Muscle layer of colon (tissue), 2 donors: Measurements from ENCODE around the gene SRRM4.

Experiments used
- H3K27ac ChIP-seq: one replicate; pipeline ENCODE4 v1.7.0; 2013; ENCODE audit warnings: low read depth, mild to moderate bottlenecking, low read length, moderate library complexity
- H3K27me3 ChIP-seq, 2 donors: one replicate each; pipeline ENCODE4 v1.7.0; 2013; ENCODE audit warnings: low read length in 2 of 2, mild to moderate bottlenecking in 2 of 2; ENCODE audit not compliant: insufficient read depth in 2 of 2, control insufficient read depth in 1 of 2
- H3K36me3 ChIP-seq: one replicate; pipeline ENCODE4 v1.7.0; 2013; ENCODE audit warnings: mild to moderate bottlenecking, low read length; ENCODE audit not compliant: insufficient read depth
- H3K4me1 ChIP-seq: one replicate; pipeline ENCODE4 v1.7.0; 2013; ENCODE audit warnings: mild to moderate bottlenecking, low read length; ENCODE audit not compliant: insufficient read depth
- H3K4me3 ChIP-seq, 2 donors: one replicate each; pipeline ENCODE4 v1.7.0; 2013; ENCODE audit warnings: low read length in 2 of 2, low read depth in 1 of 2, mild to moderate bottlenecking in 1 of 2, moderate library complexity in 1 of 2
- H3K9ac ChIP-seq: one replicate; pipeline ENCODE4 v1.7.0; 2013; ENCODE audit warnings: low read length
- H3K9me3 ChIP-seq: one replicate; pipeline ENCODE4 v1.7.0; 2013; ENCODE audit warnings: mild to moderate bottlenecking, low read length
- donor health status: abdominal sarcoma.
- donor health status: Adenocarcinoma of cecum.

The SRRM4 gene, protein sequence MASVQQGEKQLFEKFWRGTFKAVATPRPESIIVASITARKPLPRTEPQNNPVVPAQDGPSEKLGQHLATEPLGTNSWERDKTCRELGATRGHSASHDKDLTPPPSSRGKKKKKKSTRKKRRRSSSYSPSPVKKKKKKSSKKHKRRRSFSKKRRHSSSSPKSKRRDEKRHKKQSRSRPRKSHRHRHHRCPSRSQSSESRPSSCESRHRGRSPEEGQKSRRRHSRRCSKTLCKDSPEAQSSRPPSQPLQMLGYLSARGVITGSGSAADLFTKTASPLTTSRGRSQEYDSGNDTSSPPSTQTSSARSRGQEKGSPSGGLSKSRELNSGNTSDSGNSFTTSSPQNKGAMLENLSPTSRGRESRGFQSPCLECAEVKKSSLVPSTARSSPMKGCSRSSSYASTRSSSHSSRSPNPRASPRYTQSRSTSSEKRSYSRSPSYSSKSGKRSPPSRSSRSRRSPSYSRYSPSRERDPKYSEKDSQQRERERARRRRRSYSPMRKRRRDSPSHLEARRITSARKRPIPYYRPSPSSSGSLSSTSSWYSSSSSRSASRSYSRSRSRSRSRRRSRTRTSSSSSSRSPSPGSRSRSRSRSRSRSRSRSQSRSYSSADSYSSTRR

DNA sequence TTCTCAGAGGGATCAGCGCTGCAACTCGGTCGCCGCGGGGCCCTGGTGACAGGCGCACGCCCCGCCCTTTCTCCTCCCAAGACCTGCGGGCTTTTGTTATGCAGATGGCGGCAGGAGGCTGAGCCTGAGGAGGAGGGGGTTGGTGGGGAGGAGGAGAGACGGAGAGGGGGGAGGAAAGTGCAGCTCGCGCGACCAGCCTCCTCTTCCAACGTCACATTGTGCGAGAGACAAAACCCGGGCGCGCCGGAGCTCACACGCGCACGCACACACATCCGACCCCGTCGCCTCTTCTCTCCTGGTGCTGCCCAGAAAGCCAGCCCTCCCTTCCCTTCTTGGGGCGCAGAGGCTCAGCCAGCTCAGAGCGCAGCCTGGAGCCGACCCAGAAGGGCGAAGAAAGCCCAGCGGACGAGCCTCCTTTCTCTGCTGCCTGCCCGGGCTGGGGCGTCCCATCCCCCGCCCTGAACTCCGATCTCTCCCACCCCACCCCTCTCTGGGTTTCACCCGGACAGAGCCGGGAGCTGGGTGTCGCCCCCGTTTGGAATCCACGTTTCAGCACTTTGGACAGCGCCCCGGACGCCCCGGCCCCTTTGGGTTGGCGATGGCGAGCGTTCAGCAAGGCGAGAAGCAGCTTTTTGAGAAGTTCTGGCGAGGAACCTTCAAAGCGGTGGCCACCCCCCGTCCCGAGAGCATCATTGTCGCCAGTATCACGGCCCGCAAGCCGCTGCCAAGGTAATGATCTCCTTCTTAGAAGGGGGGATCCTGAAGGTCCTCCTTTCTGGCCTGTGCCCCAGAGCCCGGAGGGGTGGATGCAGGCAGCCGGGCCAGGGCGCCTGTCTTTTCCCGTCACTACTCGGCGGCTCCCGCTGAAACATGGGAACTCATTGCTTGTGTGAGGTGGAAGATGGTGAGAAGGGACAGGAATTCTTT lies at the start of gene SRRM4:
TSS of gene SRRM4 (plus strand) at position 257 of the 927 bp plus-strand sequence. CDS start at position 599, 342 bp downstream.
- H3K27ac ChIP-seq, result no peak within 1 kb of the TSS
- H3K4me1 ChIP-seq, result no peaks in the 10 kb centered on the region
- peaks cover 3% of the 10 kb centered on the region for H3K9me3 ChIP-seq
- peaks cover 34 to 38% of the 10 kb centered on the region in 2 donors for H3K27me3 ChIP-seq
- no peaks in the 10 kb centered on the region for H3K36me3 ChIP-seq
- no peak within 1 kb of the TSS for H3K4me3 ChIP-seq
- no peak within 1 kb of the TSS for H3K9ac ChIP-seq

DNA sequence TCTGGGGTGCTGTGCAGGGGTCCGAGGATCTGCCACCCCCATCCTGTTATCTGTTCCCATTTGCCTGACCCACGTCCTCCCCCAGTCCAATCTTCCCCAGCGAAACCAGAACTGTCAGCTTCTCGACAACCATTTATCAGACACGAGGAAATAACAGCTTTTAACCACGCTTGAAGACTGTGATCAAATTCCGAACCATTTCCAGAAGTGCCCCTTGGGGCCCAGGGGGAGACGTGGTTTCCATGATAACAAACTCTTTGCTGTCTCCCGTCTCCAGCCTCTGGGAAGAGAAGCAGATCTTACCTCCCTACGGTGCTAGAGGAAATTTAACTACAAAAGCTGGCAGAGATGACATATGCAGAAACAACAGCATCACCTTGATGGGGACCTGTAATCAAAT lies 35.1 kb upstream of the SRRM4 start:
- Histone ChIP-seq H3K4me3 (no peak overlapping the region), H3K9me3 (no peaks in the 10 kb centered on the region), H3K4me1 (no peaks in the 10 kb centered on the region), H3K27me3 (peaks cover 0 to 4% of the 10 kb centered on the region in 2 donors), H3K27ac (no peak overlapping the region), H3K9ac (no peak overlapping the region), H3K36me3 (no peaks in the 10 kb centered on the region)

GRCh38 chr12:118958520-118958919 lies 22.8 kb upstream of the SRRM4 start:
- no peaks in the 10 kb centered on the region for H3K27me3 ChIP-seq
- no peaks in the 10 kb centered on the region for H3K4me1 ChIP-seq
- no peak overlapping the region for H3K27ac ChIP-seq
- no peak overlapping the region for H3K9ac ChIP-seq
- H3K36me3 ChIP-seq, result no peaks in the 10 kb centered on the region
- H3K9me3 ChIP-seq, result no peaks in the 10 kb centered on the region
- no peak overlapping the region for H3K4me3 ChIP-seq

DNA sequence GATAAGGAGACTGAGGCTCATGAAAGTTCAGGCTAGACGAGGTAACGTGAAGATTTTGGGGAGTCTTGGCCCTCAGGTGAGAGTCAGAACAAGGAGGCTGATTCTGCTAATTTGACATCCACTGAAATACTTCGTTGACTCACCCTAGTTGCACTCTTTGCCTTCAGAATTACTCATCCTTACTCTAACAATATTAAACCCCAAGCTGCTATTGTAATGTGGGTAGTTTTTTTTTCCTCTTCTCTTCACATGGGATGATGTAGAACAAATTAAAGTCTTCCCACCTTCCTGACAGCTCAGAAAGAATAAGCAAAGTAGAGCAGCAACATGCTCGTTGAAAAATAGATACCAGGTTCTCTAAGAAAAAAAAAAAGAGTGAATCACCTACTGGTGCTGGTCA lies 22.0 kb upstream of the SRRM4 start:
- Histone ChIP-seq H3K4me1 (no peaks in the 10 kb centered on the region), H3K27ac (no peak overlapping the region), H3K9me3 (no peaks in the 10 kb centered on the region), H3K4me3 (no peak overlapping the region), H3K9ac (no peak overlapping the region), H3K36me3 (no peaks in the 10 kb centered on the region), H3K27me3 (no peaks in the 10 kb centered on the region)

DNA sequence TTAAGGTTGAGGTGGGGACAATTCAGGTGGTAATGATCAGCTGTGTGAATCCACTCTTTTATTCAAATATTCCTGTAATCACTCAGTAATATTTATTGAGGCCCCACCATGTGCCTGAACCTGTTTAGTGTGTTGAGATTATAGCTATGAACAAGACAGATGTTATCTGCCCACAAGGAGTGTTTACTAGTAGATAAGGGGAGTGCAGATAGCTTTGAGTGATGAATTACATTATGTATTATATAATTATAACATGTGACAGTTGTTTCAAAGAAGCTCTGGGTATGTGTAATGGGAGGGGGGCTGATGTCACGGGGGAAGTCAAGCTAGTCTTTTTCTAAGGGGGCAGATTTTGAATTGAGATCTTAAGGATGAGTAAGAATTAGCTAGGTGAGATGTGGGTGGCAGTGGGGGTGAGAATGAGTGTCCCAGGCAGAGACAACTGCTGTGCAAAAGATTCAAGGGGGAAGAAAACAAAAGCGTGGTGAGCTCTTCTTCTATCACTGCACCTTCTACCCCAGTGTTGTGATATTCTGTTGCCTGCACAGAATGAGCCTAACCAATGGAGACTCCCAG lies 21.3 kb upstream of the SRRM4 start:
- Histone ChIP-seq H3K9ac (no peak overlapping the region), H3K36me3 (no peaks in the 10 kb centered on the region), H3K27me3 (no peaks in the 10 kb centered on the region), H3K9me3 (no peaks in the 10 kb centered on the region), H3K4me1 (no peaks in the 10 kb centered on the region), H3K27ac (no peak overlapping the region), H3K4me3 (no peak overlapping the region)

DNA sequence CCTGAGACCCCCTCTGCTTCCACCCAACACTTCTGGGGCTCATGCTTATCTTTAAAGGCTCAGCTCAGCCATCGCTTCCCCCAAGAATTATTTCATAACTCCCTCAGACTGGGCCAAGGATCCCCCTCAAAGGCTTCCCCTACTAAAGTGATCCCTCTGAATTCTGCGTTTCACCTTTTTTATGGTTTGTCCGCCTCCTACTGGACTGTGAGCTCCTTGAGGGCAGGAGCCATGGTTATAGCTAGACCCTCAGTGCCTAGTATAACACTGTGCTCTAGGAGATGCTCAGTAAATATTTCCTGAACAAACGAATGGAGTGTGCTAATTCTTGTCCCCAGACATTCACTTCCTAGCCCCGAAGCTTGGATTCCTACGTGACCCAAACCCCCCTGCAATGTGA lies 20.5 kb upstream of the SRRM4 start:
- Histone ChIP-seq H3K36me3 (no peaks in the 10 kb centered on the region), H3K9me3 (no peaks in the 10 kb centered on the region), H3K27me3 (no peaks in the 10 kb centered on the region), H3K9ac (no peak overlapping the region), H3K4me1 (no peaks in the 10 kb centered on the region), H3K27ac (no peak overlapping the region), H3K4me3 (no peak overlapping the region)

GRCh38 chr12:118964988-118965387 lies 16.4 kb upstream of the SRRM4 start:
- no peaks in the 10 kb centered on the region for H3K27me3 ChIP-seq
- H3K27ac ChIP-seq, result no peak overlapping the region
- no peaks in the 10 kb centered on the region for H3K9me3 ChIP-seq
- no peak overlapping the region for H3K9ac ChIP-seq
- no peak overlapping the region for H3K4me3 ChIP-seq
- H3K4me1 ChIP-seq, result no peaks in the 10 kb centered on the region
- H3K36me3 ChIP-seq, result no peaks in the 10 kb centered on the region

- no peaks in the 10 kb centered on the region for H3K9me3 ChIP-seq
- no peak overlapping the region for H3K27ac ChIP-seq
- no peak overlapping the region for H3K4me3 ChIP-seq
- H3K4me1 ChIP-seq, result no peaks in the 10 kb centered on the region
- H3K27me3 ChIP-seq, result no peaks in the 10 kb centered on the region
- no peak overlapping the region for H3K9ac ChIP-seq
- H3K36me3 ChIP-seq, result no peaks in the 10 kb centered on the region
Observed at GRCh38 chr12:118970856-118971255, 10.5 kb upstream of the SRRM4 start.

DNA sequence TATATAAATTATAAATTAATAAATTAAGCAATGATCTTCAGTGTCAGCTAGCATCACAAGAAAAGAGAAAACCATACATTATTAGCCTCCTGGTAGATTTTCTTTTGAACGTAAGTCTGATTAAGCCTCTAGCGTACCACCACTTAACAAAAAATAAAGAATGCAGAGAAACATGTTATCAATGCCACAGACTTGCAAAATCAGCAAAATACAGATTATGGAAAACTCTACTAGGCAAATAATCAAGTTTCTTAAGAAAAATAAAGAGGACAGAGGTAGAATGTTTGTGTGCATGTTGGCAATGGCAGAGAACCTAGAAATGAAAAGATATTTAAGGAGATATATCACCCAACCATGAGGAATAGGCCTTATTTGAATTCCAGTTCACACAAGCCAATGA lies 8.4 kb upstream of the SRRM4 start:
- Histone ChIP-seq H3K9me3 (no peaks in the 10 kb centered on the region), H3K9ac (no peak overlapping the region), H3K36me3 (no peaks in the 10 kb centered on the region), H3K27ac (no peak overlapping the region), H3K4me3 (no peak overlapping the region), H3K4me1 (no peaks in the 10 kb centered on the region), H3K27me3 (no peaks in the 10 kb centered on the region)

DNA sequence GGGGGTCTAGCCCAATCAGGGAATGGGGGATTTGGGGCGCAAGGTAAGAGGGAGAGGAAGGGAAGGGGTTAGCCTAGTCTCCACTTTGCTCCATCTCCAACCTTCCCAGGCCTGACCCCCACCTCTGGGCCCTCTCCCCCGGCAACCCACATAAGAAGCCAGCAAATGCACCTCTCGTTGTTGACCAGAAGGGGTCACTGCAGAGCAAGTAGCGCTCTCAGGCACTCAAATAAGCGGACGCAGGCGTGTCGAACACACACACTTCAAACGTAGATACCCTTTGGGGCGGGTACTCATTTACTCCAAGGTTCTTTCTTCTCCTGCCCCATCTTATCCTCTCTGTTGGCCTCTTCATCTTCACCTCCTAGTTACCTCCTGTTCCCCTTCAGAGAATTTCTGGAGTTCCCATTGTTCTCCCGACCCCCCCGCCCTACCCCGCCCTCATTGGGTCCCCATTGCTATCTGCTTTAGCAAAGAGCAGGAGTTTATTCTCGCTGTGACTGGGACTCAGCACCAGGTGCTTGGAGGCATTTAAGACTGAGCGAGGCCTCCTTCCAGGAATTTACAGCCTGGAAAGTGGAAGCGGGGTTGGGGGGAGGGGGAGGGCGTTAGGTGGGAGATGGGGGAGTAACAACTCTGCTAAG lies 1.5 kb upstream of the SRRM4 start:
- Histone ChIP-seq H3K27ac (no peak overlapping the region), H3K27me3 (peaks cover 34 to 38% of the 10 kb centered on the region in 2 donors), H3K4me1 (no peaks in the 10 kb centered on the region), H3K36me3 (no peaks in the 10 kb centered on the region), H3K9ac (no peak overlapping the region), H3K4me3 (no peak overlapping the region), H3K9me3 (peaks cover 3% of the 10 kb centered on the region)
